ENCODE measurements around the gene ABCC8.

DNA sequence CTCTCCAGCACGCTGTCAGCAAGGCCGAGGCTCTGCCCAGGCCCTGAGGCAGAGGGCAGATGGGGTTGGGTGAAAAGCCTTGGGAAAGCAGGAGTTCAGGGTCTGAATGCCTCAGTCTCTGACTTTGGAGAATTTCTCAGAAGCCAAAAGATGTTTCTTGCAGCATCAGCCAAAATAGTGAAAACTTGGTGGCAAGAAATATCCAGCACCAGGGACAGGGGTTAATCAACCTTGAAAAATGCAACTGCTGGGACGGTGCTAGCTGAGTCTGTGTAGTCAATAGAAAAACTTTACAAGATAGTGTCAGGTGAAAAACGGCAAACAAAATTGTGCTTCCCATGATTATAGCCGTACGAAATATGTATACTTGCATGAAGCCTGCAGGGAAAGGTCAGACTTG is 1.4 kb upstream of the ABCC8 start:
- TF ChIP-seq CTCF (conservative IDR thresholded peaks at IDR 0.05; ENCODE audit: low read depth, low read length) (no peak), EZH2 (IDR thresholded peaks at IDR 0.05; ENCODE audit: borderline replicate concordance, low read depth, low read length, poor library complexity, severe bottlenecking) (no peak)
